HG03439 (cell line): ENCODE results near the gene CFAP52.
"Not testable (repeated sequence)": the region's sequence is repeated elsewhere in the genome, so short reads cannot be mapped to it uniquely, and the experiment has no call there.

Experiments
- ATAC-seq: cut with Tn5 transposase; IDR thresholded peaks from one replicate; pipeline ENCODE4 v1.9.1; 2021; ENCODE audit warnings: mild to moderate bottlenecking, moderate library complexity; ENCODE audit not compliant: unreplicated experiment

CFAP52 gene

GRCh38 chr17:9568004-9568403, 8.4 kb upstream of the CFAP52 start:
- ATAC-seq: no peak

GRCh38 chr17:9568957-9569588, 7.4 kb upstream of the CFAP52 start:
- no peak for ATAC-seq

- no peak for ATAC-seq
These were observed 5.2 kb upstream of the CFAP52 start for GRCh38 chr17:9571201-9571600.

- ATAC-seq: peak; percentile 80
These were observed 901 bp upstream of the CFAP52 start, which contains the start of gene STX8 for GRCh38 chr17:9575381-9576101. Gene STX8 (minus strand): TSS chr17:9575820. CDS start chr17:9575808, 12 bp downstream.

- no peak for ATAC-seq
These were observed 899 bp downstream of the CFAP52 start for GRCh38 chr17:9577373-9577709.

GRCh38 chr17:9587969-9588656, 11.7 kb downstream of the CFAP52 start:
- ATAC-seq: no peak

- ATAC-seq: no peak
These were observed 17.6 kb downstream of the CFAP52 start for GRCh38 chr17:9594065-9594464.

- not testable (repeated sequence) for ATAC-seq
These were observed 21.2 kb downstream of the CFAP52 start for GRCh38 chr17:9597638-9598037.

- ATAC-seq: no peak
These were observed 22.2 kb downstream of the CFAP52 start for GRCh38 chr17:9598661-9599060.

- ATAC-seq: not testable (repeated sequence)
These were observed 28.1 kb downstream of the CFAP52 start for GRCh38 chr17:9604583-9604982.

GRCh38 chr17:9606453-9606852, 30.0 kb downstream of the CFAP52 start:
- ATAC-seq: no peak

GRCh38 chr17:9607058-9607457, 30.6 kb downstream of the CFAP52 start:
- not testable (repeated sequence) for ATAC-seq

GRCh38 chr17:9611557-9611956, 35.1 kb downstream of the CFAP52 start:
- no peak for ATAC-seq

GRCh38 chr17:9612006-9612405, 35.6 kb downstream of the CFAP52 start:
- ATAC-seq: no peak

- no peak for ATAC-seq
These were observed 39.0 kb downstream of the CFAP52 start for GRCh38 chr17:9615486-9615885.

GRCh38 chr17:9622961-9623360, 46.5 kb downstream of the CFAP52 start:
- ATAC-seq: no peak

GRCh38 chr17:9628509-9628908, 52.1 kb downstream of the CFAP52 start:
- no peak for ATAC-seq

GRCh38 chr17:9632741-9633140, 56.3 kb downstream of the CFAP52 start:
- no peak for ATAC-seq

- ATAC-seq: no peak
These were observed 58.9 kb downstream of the CFAP52 start for GRCh38 chr17:9635340-9635739.

- no peak for ATAC-seq
These were observed 60.1 kb downstream of the CFAP52 start for GRCh38 chr17:9636501-9636900.

- not testable (repeated sequence) for ATAC-seq
These were observed 63.9 kb downstream of the CFAP52 start for GRCh38 chr17:9640388-9640787.

- no peak for ATAC-seq
These were observed 67.2 kb downstream of the CFAP52 start for GRCh38 chr17:9643611-9644010.
